NCI-H2196 (cell line): Measurements from ENCODE around the gene FRMD4A.
A peak's percentile ranks its signal among the peaks of the same experiment; 100 is the strongest.
"Not testable (repeated sequence)": the region's sequence is repeated elsewhere in the genome, so short reads cannot be mapped to it uniquely, and the experiment has no call there.

Source experiments
- DNase-seq: peaks from one replicate; lab custom pipeline; 2025; ENCODE audit not compliant: unreplicated experiment; lab: John Stamatoyannopoulos, UW

The FRMD4A gene

DNA sequence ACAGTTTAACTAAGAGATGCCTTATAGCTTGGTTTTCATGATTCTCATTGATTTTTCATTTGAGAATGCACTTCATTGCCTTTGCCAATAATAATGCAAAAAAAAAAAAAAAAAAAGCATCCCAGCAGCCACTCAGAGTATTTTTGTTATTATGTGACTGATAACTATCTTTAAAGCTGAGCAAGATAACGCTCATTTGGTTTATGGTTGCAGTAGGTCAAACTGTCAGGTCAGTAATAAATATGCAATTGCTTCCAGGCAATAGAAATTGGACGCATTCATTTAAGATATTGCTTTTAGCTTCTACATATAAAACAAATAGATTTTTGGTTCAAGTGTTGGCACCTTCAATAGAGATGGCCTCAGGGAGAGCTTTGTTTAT lies 528.8 kb downstream of the FRMD4A start:
- no peak for DNase-seq

DNA sequence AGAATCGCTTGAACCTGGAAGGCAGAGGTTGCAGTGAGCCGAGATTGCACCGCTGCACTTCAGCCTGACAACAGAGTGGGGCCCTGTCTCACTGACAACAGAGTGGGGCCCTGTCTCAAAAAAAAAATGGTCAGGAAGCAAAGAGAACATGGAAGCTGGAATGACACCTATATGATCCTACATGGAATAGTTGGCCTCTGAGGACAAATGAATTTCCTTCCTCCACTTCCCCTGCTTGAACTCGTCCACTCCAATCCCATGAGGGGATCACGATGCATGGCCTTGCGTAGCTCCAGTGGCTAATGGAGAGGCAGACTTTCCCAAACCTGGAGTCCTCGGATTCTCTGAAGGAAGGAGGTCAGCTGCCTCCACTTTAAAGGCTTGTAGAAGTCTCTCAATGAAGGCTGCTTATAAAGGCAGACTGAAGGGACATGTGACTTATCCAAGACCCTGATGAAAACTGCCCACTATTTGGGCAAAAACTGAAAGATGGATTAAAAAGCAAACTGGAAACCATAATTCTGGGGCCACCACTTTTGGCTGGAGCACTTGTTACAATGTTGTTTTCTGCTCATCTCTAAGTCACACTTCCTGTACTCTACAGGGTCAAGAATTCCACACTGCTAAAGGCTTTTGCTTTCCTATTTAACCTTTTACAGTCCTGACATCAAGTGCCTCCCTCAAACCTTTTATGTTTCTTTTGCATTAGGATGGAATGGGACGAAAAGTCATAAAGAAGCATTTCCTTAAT lies 529.4 kb downstream of the FRMD4A start:
- no peak for DNase-seq

DNA sequence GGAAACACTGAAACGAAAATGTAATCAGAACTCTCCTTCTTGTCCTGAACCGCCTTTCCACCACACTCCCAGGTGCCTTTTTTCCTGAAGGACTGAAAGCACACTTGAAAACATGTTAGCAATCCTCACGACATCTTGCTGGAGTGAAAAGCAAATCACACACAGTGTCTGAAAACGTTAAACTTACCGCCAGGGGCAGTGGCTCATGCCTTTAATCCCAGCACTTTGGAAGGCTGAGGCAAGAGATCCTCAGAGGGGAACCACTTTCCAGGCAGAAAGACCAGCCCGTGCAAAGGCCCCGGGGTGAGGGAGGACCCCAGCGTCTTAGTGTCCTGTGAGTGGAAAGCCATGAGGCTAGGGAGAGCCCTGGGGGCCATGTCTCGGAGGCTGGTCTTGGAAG lies 533.6 kb downstream of the FRMD4A start:
- no peak for DNase-seq

DNA sequence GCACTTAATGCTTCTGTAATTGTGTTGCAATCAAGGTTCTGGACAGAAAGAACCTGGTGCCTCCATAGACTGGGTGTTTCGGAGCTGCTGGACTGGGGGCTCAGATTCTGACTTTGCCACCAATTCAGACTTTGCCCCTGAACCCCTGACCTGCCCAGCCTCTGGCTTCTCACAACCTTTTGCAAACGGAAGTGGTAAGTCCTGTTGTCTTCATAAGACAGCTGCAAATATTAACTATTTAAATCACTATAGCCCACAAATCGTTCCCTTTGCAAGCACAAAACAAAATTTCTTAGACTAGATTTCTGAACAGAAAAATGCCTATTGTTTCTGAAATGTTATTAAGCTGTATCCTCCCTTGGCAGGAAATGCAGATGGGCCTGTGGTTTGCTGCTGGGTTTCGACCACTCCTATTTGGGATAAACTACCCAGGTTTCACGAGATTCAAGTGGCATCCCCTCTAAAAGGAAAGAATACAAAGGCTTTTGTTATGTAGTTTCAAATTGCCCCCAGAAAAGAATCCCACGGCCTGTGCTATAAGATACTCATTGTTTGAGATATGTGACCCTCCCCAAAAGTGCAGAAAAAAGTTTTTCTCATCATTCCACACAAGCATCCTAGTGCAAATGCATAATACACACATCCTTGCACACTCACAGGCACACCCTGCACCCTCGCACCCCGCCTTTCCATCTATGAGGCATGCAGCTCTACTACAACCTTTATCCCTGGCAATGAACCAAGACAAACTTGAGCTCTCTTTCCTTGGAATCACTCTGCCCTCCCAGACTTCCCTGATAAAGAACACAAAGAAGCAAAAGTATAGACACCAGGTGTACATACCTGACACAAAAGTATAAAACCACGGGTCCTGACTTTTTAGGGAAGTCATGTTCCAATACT lies 534.8 kb downstream of the FRMD4A start:
- DNase-seq = no peak

DNA sequence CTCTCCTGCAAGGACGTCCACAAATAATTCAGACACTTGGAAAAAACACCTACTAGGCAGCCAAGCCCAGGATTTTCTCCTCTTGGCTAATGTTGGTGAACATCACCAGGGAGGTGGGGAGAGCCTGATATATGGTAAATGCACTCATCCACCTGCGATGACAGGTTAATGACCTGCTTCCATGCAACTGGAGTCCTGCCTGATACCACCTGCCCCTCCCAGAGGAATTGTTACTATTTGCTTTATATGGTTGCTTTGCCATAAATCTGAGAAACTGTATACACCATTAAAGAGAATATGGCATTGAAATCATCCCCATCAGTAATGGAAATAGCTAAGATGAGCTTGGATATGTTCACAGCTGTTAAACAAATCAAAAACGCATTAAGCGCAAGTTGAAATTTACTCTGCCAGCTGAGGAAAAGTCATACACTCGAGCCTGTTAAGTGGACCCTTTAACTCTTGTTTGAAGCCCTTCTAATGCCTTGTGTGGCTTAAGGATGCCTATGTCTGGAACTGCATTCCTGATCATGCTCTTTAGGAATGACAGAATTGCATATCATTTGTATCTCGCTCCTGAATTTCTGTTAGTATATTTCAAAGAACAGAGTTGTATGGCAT lies 535.6 kb downstream of the FRMD4A start:
- DNase-seq = no peak

DNA sequence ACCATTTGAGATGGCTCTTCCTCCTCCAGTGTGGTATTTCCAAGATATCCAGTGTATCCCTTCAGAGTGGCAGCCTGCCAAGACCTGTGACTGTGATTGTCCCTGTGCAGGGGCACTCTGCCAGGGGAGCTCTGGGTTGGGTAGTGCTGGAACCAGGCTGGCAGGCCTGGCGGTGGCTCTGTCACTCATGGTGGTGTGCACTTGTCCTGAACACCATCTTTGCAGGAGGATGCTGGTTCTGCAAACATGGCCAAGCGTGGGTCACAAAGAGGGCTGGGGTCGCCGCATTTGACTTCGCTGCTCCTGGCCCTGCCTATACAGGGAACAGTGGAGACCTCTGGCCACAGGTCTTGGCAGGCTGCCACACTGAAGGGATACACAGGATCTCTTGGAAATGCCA lies 538.7 kb downstream of the FRMD4A start:
- DNase-seq = peak; percentile 15

DNA sequence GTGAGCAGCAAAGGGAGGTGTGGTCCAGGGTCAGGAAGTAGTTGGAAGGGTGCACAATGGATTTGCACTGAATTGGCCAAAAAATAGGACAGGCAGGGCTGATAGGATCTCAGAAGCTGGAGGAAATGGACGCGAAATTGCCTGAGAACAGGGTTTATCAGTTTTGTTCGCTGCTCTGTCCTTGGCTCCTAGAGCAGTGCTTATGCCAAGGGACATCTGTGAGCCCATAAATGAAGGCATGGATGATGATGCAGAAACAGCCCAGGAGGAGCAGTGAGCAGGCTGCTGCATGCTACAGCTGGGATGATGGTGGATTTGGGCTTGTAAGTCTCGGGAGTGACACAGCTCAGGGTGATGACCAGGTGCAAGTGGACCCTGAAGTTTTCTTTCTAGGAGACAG lies 539.2 kb downstream of the FRMD4A start:
- no peak for DNase-seq

DNA sequence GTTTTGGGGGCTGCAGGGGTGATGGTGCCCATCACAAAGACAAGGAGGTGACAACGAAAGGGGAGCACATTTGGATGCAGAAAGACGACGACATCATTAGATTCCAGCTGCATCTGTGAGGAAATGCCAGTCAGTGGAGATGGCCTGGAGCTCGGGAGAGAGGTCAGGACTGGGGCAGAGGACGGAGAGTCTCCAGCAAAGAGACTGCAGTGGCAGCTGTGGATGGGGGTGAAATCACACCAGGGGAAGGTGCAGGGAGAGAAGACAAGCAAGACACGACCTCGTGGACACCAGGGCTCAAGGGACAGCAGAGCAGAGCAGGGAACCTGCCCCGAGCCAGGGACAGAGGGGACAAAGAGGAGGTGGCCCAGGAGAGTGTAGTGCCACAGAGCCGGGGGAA lies 540.5 kb downstream of the FRMD4A start:
- DNase-seq = no peak

DNA sequence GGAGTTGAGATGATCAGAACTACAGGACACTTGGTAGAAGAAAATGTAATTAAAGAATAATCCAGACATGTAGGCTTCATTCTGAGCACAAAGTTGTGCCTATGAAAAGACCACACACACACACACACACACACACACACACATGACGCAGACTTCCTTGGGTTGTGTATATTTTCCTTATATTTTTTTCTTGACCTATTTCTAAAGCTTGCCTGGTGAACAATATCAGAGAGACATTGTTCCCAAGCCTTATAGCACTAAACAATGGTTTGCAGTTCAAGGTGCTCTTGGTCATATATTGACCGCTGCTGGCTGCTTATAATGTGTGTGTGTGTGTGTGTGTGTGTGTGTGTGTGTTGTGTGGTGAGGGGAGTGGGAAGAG lies 541.3 kb downstream of the FRMD4A start:
- no peak for DNase-seq

DNA sequence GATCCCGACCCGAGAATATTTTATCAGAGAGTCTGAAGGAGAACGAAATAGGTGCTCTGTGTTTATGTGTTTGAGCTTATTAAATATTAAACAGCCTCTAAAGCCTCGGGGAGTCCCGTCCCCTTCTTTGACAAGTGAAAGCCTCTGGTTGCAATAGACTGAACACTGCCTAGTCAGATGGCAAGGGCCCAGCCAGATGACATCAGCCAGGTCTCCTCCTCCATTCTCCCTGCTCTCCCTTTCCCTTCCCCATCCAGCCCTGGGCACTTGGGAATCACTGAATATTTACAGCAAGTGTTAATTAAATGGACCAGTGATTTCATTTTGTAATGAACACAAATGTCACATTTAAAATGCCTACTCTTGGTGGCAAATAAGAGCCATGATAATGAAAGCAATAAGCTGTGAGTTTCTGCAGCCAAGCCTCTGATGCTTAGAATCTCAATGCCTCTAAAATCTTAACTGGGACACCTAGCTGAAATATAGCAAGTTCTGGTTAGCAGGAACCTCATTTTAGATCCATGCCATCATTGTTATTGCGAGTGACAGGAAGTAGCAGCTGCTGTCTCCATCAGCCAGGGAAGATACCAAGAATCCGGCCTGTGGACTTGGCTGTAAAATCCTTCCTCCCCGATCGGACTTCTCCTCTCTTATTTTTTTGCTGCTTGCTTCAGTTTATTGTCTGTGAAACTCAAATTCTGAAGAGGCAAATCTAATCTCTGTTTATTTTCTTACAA lies 541.8 kb downstream of the FRMD4A start:
- DNase-seq = no peak

DNA sequence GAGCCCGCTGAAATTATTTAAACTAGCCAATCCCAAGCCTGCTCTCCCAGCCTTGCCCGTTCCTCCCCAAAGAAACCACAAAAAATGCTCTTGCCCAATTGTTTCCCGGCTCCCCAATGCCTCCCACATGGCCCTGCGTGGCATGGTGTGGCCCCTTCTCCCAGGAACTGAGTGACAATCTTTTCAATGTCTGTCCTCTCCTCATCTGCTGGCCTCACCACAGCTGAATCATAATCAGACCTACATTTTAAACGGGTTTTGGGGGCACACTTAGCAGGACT lies 542.5 kb downstream of the FRMD4A start:
- DNase-seq = no peak

DNA sequence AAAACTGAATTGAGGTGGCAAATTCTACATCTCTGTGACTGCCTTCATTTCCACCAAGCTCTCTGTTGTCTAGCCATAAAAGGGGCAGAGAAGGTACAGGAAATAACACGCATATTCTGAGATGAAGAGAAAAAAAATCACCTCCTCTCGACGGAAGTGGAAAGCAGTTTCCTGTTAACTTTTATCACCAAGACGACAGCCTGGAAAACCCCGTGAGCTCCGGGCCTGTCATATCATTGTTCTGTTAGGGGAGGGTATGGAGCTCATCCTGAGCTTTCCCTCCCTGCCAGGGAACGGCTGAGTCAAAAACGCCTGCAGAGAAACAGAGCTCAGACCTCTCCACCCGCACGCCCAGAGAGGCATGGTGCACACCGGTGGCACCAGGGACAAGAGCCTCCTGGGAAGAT lies 543.7 kb downstream of the FRMD4A start:
- DNase-seq = no peak

DNA sequence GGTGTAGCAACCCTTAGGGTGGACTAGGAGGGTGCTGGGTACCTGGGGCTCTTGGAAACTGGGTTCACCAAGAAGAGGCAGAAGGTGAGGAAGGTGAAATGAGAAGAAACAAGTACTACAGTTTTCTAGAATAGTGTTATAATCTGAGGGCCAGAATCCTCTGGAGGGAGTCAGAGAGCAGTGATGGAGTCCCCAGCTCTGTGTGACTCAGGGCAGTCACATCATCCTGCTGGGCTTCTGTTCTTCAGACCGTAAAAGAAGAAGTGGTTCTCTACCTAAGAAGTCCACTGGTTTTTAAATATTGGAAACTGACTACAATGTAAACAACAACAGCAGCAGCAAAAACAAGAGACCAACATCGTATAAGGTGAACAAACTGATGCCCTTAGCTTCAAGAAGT lies 546.7 kb downstream of the FRMD4A start:
- peak; percentile 3 for DNase-seq

DNA sequence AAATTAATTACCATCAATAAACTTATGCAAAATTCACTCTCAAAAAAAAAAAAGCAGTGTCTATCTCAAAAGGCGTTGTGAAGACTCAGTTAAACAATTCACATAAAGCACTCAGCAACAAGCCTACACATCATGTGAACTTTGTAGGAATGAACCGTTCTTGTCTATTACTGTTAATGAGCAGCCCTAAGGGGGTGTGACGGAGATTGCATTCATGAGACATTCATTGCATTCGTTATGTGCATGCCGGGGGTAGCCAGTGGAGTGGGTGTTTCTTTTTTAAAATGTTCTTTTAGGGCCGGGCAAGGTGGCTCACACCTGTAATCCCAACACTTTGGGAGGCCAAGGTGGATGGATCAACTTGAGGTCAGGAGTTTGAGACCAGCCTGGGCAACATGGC lies 551.0 kb downstream of the FRMD4A start:
- DNase-seq = no peak

DNA sequence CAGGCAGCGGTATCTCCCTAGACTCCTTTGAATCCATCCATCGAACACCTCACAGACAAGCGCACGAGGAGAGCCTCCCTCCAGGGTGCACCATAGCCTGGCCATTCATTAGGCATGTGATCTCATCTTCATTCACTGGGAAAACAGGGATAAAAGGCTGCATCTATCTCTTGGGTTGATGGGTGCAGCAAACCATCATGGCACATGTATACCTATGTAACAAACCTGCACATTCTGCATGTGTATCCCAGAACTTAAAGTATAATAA lies 552.1 kb downstream of the FRMD4A start:
- not testable (repeated sequence) for DNase-seq

DNA sequence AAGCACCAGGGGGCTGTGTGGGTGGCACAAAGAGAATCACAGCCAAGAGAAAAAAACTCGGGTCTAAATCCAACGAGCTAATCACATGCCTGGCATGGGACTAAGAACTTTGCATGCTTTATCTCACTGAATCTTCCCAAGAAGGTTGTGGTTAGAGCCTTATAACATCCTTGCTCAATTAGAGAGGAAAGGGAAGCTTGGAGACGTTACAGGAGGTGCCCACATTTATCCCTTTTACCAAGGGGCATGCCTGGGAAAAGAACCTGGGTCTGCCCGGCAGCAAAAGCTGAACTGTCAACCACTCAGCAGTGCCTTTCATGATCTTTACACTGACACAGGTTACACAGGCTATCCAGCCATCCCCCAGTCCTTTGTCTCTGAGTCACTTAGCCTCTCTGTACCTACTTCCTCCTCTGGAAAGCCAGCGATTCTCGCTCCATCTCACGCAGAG lies 553.8 kb downstream of the FRMD4A start:
- DNase-seq = no peak

DNA sequence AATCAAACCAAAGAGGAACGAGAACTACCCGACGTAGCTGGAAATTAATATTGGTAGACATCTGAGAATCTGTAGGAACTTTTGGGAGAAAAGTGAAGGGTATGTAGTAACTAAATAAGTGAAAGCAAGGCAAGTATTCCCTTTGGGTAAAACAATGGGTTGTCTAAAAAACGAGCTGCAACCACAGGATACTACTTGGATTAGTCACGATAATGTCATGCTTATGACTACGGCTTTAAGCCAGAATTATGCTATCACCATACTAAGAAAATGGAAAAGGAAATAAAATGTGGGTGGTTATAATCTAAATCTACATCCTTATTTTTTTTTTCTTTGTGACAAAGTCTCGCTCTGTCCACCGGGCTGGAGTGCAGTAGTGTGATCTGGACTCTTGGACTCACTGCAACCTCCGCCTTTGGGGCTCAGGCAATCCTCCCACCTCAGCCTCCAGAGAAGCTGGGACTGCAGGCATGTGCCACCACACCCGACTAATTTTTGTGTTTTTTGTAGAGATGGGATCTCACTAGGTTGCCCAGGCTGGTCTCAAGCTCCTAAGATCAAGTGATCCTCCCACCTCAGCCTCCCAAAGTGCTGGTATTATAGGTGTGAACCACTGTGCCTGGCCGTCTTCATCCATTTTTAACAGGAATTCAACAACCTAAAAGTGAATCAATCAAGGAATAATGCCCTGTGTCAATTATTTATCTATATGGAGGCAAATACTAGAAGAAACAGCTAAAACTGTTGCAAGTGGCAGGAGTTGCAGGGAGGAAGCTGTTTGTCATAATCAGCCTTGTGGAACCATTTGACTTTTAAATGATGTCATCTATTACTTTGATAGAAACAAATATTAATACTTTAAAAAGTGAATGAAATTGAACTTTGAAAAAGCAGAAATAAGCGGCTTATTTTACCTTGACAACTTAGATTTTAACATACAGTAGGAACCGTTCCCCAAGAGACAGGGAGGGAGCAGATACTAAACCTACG lies 554.6 kb downstream of the FRMD4A start:
- no peak for DNase-seq

DNA sequence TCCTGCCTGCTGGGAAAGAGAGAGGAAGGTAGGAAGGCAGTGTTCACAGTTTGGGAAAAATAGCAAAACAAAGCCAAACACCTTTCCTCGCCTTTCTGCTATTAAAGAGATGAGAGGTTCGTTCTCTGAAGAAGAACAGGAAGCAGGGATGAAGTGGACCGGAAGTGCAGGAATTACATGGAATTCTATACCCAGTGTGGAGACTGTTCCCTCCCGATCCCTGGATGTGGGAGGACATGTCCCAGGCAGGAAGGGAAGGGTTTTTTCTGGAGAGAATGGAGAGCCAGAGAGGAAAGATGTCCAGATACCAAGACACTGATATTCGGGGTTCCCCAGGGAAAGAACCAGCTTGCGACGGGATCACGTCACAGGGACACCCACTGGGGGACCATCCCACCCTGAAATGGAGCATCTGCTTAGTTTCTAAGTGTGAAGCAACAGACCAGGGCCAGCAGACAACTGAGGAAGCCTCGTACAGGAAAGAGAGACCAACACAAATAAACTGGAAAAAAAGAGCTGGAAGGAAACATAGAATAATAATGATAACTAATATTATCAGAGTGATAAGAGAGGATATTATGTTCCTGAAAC lies 556.3 kb downstream of the FRMD4A start:
- DNase-seq = no peak

DNA sequence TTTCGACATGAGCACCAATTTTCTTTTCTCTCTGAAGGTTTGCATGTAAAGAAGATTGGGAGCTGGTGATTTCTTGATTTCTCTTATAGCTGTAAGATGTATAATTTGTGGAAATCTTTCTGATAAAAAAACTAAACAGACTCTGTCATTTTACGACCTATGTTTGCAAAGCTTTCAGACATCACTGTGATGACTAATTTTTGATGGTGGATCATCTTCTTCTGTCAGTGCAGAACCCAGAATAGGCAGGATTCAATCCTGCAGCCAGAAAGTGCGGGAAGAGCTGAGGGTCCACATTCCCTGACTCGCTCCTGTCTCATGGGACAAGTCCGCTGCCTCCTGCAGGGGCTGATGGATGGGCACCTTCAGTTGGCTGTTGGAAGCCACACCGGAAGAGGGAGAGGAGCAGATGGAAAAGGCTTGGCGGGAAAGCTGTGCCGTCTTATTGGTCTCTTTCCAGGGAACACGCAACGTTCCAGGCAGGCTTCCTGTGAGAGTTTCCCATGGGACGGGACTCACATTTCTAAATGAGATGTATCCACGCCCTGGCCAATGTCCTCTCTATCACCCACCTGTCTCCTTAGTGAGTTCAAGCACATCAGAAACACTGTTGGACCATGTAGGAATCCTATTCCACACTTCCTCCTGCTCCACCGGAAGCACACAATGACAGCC lies 557.1 kb downstream of the FRMD4A start:
- no peak for DNase-seq

DNA sequence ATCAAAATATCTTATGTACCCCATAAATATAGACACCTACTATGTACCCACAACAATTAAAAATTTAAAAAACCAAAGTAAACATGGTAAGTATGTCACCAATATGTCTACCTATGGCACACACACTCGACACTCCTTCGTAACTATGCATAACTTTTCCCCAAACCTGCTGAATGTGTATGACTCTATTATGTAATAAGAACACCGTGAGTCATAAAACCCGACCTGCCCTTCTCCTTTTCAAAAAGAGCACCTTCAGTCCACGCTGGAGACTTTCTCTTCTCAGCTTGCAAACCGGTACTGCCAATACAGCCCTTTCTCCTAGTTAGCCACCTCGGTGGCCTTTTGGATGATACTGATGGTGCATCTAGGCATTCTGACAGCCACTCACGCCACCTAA lies 557.7 kb downstream of the FRMD4A start:
- DNase-seq = no peak
